ENCODE results near the gene SNRNP200.
"Not testable (repeated sequence)": the region's sequence is repeated elsewhere in the genome, so short reads cannot be mapped to it uniquely, and the experiment has no call there.

The SNRNP200 gene

DNA sequence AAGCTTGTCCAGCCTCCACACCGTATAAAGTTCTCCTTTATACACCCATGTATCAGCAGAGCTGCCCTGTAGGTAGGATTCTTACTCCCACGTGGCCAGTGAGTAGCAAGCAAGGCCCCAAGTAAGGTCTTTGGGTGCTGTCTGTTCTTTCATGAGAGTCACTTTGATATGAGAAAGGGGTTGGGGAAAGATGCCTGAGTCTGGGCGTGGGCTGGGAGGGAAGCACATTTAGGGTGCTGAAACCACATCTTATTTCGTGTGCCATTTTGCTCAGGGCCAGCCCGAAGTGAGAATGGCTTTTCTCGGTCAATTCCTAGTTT lies 19.3 kb upstream of the SNRNP200 start:
- DNase-seq: no peak

DNA sequence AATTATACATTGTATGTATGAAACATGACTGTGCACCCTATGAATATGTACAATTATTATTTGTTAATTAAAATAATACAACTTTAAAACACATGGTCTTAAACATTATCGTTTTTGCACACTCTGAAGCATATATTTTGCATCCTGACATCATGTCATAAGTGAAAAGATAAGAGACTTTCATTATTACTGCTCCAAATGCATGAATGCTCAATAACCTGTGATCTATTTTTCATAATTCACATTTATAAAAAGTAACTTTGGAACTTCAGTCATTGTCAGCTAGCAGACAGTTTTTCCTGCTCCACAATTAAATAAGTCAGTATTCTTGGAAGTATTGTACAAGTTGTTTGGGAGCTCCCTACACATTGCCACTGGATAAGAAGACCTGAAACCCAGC lies 18.5 kb upstream of the SNRNP200 start:
- no peak for DNase-seq

- DNase-seq: peak; percentile 51
These were observed 15.6 kb upstream of the SNRNP200 start for GRCh38 chr2:96320728-96321622.

DNA sequence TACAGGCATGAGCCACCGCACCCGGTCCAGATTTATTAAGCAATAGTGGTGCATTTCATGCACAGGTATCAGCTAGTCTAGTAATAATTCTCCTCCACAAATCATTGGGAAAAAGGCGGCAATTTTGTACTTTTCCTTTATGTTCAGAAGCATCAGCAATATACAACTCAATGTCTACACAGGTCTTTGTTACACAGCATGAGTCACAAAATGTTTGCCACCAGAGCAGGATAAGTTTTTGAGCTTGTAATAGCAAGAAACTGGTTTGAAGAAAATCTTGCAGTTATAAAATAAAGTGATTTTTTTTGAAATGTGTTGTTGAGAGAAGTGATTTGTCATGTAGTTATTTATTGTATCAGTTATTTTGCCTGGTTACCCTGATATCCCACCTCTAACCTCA lies 15.0 kb upstream of the SNRNP200 start:
- no peak for DNase-seq

DNA sequence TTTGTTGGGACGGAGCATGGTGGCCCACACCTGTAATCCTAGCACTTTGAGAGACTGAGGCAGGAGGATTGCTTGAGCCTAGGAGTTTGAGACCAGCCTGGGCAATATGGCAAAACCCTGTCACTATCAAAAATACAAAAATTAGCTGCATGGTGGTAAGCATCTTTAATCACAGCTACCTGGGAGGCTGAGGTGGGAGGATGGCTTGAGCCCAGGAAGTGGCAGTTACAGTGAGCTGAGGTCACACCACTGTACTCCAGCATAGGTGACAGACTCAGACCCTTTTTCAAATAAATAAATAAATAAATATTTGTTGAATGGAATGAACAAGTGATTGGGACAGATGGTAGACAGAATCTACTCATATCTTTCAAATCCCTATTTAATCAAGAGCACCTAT lies 14.1 kb upstream of the SNRNP200 start:
- no peak for DNase-seq

- no peak for DNase-seq
These were observed 13.4 kb upstream of the SNRNP200 start for GRCh38 chr2:96318723-96319122.

DNA sequence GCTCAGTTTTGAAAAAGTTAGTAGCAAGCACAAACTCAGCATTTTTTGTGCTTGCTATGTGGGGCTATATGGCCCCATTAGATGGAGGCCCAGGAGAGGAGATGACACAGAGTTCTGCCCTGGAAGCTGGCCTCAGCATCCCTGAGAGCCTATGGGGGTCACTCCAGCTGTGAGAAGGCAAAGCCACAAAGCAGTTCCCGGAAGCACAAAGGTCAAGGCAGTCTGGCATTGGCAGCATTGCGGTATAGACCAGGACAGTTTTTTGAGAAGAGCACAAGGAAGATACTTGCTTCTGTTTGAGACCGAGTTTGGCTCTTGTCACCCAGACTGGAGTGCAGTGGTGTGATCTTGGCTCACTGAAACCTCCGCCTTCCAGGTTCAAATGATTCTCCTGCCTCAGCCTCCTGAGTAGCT lies 12.2 kb upstream of the SNRNP200 start:
- DNase-seq: no peak

DNA sequence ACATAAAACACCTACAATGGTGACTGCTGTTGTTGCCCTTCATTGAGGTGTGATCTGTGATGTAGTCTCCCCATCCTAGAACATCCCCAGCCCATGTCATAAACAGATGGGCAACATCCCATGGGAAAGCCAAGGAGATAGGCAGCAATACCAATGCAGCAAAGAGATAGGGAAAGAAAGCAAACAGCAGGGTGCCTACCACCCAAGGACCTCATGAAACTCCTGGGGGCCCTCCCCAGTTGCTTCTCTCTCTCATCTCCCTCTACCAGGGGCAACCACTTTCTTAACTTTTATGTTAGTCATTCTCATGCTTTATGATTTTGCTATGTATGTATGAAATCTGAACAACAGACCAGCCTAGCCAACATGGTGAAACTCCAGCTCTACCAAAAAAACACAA lies 11.7 kb upstream of the SNRNP200 start:
- DNase-seq: no peak

DNA sequence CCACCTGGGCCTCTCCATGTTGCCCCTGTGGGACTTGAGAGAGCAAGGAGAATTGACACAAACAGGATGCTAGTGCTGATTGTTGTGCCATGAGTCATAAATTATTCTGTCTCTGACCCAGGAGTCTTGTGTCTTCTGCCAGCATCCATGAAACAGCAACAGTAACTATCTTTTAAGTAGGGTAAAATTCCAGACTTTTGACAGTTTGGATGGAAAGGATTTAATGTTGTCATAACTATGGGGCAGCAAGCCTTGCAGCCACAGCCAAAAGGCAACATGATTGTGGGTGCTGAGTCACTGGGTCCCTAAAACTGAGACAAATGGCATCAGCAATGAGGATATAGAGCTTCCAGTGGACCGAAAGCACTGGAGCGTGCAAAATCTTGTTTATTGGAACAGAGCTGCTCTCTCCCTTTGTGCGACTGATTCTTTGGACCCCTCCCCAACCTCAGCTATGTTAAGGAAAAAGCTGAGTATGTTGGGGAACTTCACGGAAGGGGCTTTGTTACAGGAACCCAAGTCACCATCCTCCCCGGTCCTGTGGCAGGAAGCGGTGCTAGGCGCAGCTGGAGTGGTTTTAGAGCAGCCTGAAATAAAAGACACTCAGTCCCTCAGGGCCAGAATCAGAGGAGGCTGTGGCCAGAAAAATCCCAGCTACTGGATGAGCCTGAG lies 10.2 kb upstream of the SNRNP200 start:
- DNase-seq: no peak

DNA sequence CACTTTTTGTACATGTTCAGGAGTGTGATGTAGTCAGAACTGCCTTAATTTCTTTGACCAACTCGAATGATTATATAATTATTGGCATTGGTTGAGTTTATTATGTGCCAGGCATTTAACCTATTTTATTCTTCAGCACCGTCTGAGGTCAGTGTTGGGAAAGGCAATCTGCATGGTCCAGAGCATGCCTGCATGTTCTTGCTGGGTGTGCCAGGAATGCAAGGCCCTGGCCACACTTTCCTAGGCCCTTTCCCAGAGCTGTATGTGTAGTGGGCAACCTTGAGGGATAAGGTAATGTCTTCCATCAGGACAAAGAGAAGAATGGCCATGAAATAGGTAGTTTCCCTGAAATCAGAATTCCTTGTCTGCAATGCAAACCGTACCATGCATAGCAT lies 9.7 kb upstream of the SNRNP200 start:
- DNase-seq: no peak

GRCh38 chr2:96308248-96308647 lies 2.9 kb upstream of the SNRNP200 start:
- no peak for DNase-seq

- no peak for DNase-seq
These were observed 1.0 kb upstream of the SNRNP200 start for GRCh38 chr2:96306370-96306769.

DNA sequence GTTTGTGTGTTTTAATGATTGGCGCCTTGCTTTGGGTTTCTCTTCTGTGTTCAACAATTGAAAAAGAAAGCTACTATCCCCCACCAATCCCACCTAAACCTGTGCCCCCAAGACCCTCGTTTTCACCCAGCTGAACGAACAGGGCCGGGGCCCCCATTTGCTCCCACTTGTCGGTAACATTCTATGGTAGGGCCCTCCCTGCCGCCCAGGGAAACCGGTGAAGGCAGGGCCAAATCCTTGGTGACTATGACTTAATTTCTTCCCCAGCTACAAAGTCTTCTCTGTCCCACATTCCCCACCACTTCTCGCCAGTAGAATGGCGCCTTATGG lies 598 bp upstream of the SNRNP200 start:
- no peak for DNase-seq

DNA sequence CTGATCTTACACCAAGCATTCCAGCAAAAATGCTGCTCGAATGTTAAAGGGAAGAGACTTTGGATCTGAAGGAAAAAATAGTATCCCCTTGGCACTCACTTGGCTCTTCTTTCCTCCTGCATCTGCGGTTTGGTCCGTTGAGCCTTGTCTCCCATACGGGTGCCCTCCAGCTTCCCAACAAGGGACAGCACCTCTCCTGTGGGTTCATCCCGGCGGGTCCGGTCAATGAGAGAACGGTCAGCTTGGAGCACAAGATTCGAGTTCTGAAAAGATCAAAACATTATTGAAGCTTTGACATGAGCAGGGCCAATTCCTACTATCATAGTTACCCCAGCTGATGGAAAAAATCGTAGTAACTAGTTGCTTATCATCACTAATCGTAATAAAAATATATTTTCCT lies 740 bp downstream of the SNRNP200 start:
- no peak for DNase-seq

- DNase-seq: no peak
These were observed 3.5 kb downstream of the SNRNP200 start for GRCh38 chr2:96301865-96302264.

- DNase-seq: no peak
These were observed 8.4 kb downstream of the SNRNP200 start for GRCh38 chr2:96296925-96297324.

DNA sequence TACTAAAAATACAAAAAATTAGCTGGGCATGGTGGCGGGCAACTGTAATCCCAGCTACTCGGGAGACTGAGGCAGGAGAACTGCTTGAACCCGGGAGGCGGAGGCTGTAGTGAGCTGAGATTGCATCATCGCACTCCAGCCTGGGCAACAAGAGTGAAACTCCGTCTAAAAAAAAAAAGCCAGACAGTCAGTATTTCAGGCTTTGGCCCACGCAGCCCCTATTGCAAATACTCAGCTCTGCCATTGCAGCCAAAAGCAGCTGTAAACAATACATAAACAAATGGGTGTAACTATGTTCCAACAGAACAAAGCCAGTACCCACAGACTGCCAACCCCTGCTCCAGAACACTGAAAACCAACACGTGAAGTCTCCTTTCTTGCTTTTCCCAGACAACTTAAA lies 11.1 kb downstream of the SNRNP200 start:
- DNase-seq: not testable (repeated sequence)

DNA sequence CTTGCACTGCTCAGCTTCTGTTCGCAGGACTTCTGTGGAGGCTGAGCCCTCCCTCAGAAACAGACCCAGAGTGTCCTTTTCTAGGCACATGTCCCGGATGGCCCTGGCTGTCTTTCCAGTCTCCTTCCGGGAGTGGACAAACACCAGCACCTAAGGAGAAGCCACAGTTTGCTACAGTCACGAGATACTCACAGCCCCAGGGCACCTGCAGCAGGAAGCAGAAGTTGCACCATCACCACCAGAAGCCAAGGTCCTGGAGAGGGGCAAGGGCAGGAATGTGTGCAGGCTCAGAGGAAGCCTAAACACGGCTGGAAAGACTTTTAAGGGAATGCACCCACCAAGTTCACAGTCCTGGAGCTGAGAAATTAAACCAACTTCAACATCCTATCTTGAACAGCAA lies 13.6 kb downstream of the SNRNP200 start:
- no peak for DNase-seq

DNA sequence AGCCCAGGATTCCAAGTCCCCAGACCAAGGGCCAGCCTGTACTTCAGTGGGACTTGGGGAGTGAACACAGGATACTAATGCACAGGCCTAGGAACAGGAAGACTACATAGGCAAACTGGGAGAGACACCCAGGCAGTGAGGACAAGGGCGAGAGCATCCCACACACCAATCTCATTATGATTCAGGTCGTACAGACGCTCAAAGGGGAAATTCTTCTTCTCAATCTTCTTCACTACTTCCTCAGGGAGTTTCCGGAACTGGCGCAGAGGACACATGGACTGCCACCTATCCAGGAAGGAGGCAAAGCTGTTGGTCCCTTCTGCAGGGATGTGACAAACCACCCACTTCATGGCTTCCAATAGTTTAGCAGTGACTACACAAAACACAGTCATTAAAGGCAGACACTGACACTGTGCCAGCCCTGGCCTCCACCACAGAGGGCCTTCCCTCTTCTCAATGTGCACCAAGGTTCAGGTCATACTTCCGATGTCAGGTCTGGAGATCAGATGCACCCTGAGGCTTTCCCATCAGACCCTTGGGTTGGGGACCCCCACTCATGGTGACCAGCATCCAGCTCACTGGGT lies 18.0 kb downstream of the SNRNP200 start:
- no peak for DNase-seq

DNA sequence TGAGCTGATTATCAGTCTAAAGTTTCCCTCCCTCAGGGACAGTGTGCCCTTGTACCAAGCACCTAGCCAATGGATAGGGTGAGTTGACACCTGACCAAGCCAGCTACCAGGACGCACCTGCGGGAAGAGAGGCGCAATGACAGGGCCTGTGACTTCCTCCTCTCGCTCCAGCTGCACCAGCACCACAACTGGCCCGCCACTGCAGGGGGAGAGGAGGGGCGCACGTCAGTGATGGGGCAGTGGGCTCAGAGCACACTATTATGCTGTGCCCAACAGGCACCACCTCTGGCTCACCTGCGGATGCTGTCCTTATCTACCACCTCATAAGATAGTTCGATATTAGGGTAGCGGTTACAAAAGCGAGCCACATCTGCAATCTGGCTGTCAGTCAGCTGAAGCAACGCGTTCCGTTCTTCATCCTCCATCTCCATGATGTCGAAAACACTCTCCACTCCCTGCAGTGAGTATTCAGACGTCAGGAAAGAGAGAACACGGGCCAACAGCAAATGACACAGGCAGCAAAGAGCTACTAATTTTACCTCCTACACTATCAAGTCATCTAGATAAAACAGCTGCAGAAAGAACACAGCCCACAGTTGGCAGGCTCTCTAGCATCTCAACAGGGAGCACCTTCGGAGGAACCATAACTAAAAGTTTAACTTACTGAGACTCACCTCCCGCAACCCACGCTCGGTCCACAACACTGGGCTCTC lies 28.4 kb downstream of the SNRNP200 start:
- no peak for DNase-seq

- DNase-seq: no peak
These were observed 30.8 kb downstream of the SNRNP200 start for GRCh38 chr2:96274355-96275056.

GRCh38 chr2:96273763-96274162 lies 31.6 kb downstream of the SNRNP200 start:
- no peak for DNase-seq

DNA sequence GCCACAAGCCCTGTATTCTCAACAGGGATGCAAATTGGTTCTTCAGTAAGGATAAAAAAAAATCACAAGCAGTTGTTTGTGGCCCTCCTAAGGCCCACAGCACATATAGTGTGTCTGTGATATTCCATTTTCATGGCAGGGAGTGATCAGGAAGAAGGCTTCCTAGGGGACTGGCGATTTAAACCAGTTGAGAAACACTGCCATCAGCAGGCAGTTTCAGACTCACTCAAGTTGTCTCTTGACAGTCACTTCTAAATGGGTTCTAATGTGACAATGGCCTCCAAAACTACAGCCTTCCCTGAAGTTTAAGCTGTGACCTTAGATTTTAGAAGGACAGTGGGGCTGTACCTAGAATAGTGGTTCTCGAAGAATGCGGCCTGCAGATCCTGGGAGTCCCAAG lies 33.4 kb downstream of the SNRNP200 start:
- no peak for DNase-seq

All from NCI-H1092 treated with DMSO at 0.1 percent for 48 hours (cell line).